Measurements from ENCODE around the gene SERPINH1.
"Not testable (repeated sequence)": the region's sequence is repeated elsewhere in the genome, so short reads cannot be mapped to it uniquely, and the experiment has no call there.

Gene SERPINH1

GRCh38 chr11:75574698-75575602 lies 12.9 kb downstream of the SERPINH1 start:
- no peak for DNase-seq (ENCODE audit: low read depth, low spot score)

DNA sequence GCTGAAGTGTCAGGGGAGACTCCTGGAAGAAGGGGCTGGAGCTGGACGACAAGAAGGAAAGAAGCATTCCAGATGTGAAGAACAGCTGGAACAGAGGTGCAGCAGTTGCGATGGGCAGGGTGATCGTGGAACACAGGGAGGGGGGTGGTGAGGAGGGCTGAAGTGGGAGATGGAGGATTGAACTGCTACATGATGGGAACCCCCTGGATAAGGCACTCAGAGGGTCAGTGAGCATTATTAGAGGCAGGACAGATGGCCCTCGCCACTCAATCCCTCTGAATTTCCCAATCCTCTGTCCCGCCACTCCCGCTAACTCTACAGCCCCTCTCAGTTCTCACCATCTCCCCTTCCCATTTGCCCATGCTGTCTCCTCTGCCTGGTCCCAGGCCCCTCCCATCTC lies 14.0 kb downstream of the SERPINH1 start:
- DNase-seq (ENCODE audit: low read depth, low spot score) = no peak

DNA sequence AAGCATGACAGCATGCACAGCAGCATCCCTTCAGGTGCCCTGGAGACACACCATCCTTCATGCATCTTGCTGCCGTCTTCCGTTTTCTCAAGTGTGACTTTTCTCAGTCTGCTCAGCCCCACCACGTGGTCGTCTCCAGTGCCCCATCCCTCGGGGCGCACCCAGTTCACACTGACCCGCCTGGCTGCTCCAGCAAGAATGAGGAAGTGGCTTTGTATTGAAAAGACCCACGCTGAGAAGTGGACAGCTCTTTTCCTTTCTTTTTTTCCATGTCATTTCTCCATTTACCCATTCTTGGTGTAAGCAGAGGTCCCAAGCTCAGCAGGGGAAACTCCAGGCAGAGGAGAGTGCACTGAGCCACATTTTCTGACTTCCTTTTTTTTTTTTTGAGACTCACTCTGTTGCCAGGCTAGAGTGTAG lies 14.5 kb downstream of the SERPINH1 start:
- no peak for DNase-seq (ENCODE audit: low read depth, low spot score)

GRCh38 chr11:75577207-75577606 lies 15.2 kb downstream of the SERPINH1 start:
- no peak for DNase-seq (ENCODE audit: low read depth, low spot score)

DNA sequence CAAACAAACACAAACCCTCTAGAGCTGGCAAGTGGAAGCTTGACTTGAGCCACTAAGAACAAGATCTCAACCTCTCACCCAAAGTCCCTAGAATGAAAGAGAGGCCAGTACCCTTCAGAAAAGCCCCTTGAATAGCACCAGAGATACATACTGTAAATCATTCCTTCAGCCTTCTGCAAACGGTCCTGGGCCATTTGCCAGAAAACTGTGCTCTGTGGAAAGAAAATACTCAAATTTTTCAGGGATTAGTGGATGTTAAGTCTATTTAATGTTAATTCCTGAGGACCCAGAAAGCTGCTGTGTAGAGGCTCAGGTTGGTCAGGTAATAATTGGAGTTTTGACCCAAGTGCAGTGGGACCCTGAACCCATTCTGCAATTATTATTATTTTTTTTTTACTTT lies 16.9 kb downstream of the SERPINH1 start:
- no peak for DNase-seq (ENCODE audit: low read depth, low spot score)

DNA sequence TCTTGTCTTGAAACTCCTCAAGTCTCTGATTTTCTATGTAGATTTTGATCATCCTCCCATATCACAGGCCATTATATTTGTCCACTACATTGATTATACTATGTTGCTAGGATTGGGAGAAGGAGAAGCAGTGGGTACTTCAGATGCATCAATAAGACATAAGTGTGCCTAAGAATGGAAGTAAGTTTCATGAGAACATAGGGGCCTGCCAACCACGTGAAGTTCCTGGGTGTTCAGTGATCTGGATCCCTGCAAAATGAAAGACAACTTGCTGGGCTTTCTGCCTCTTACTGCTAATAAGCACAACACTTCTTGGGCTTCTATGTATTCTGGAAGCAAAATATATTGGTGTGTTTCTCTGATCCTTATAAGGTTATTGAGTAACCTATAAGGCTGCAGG lies 17.8 kb downstream of the SERPINH1 start:
- no peak for DNase-seq (ENCODE audit: low read depth, low spot score)

DNA sequence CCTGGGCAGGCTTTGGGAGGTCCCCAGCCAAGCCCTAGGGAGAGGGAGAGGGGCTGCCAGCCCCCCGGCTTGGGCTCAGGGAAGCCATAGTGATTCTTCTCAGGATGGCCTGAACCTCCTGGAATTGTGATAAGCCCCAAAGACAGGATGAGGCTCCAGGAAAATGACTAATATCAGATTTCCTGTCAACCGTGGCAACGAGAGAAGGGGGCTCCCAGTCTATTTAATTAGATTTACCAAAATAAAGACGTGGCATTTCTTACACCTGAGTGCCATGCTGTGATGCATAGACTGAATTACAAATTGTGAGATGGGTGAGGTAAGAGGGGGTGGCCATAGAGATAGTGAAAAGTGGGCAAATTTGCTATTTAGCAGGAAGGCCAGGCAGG lies 20.4 kb downstream of the SERPINH1 start:
- no peak for DNase-seq (ENCODE audit: low read depth, low spot score)

- DNase-seq (ENCODE audit: low read depth, low spot score) = no peak
These were observed 21.1 kb downstream of the SERPINH1 start for GRCh38 chr11:75582895-75583717.

- no peak for DNase-seq (ENCODE audit: low read depth, low spot score)
These were observed 21.9 kb downstream of the SERPINH1 start for GRCh38 chr11:75583718-75584658.

- not testable (repeated sequence) for DNase-seq (ENCODE audit: low read depth, low spot score)
These were observed 22.7 kb downstream of the SERPINH1 start for GRCh38 chr11:75584659-75585292.

GRCh38 chr11:75585293-75585670 lies 23.2 kb downstream of the SERPINH1 start:
- no peak for DNase-seq (ENCODE audit: low read depth, low spot score)

DNA sequence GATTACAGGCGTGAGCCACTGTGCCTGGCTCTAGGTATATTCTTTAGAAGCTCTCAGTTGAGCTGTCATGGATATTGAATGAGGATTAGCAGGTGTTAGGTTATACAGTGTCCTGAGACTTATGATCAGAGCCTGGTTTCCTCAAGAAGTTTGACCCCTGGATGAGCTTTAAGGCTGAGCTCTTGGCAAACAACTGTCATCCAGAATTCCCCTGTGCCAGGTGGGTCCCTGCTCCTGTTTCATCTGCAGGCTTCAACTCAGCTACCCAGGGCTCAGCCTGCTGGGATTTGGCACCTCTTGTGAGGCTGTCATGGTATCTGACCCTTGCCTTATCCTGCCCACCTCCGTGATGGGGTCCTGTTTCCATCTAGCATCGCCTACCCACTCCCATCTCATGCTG lies 24.3 kb downstream of the SERPINH1 start:
- no peak for DNase-seq (ENCODE audit: low read depth, low spot score)

GRCh38 chr11:75588051-75588481 lies 26.0 kb downstream of the SERPINH1 start:
- no peak for DNase-seq (ENCODE audit: low read depth, low spot score)

- no peak for DNase-seq (ENCODE audit: low read depth, low spot score)
These were observed 27.0 kb downstream of the SERPINH1 start for GRCh38 chr11:75589051-75589450.

DNA sequence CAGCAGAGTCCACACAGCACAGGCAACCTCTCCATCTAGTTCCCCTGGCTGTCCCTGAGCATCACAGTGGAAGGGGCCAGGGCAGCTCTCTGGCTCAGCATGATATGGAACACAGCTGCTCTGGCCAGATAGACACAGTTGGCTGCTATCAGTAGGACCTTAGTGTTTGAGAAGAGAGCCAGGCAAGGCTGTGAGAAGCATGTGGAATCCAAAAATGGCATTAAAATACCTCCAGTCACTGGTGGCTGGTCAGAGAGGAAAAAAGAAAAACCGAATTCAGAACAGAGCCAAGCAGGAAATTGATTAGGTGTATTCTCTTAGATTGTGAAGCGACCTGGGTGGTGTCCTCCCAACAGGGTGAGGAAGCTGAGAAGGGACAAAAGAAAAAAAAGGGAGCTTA lies 27.9 kb downstream of the SERPINH1 start:
- DNase-seq (ENCODE audit: low read depth, low spot score) = no peak

DNA sequence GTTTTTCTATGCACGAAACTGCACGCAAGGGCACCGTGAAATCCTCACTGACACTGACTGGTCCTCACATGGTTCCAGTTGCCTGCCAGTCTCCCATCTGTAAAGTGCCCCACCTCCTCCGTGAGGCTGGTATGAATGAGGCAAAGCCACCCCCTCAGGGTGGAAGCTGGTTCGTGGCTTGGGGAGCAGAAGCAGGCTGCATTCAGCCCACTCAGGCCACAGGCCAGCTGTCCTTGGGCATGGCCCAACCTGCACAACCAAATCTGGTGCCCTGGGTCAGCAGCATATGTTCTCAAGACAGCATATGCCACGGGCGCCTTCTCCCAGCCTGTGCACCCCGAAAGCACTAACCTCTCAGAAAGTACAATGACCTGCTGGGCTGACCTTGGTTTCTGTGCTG lies 29.3 kb downstream of the SERPINH1 start:
- no peak for DNase-seq (ENCODE audit: low read depth, low spot score)

DNA sequence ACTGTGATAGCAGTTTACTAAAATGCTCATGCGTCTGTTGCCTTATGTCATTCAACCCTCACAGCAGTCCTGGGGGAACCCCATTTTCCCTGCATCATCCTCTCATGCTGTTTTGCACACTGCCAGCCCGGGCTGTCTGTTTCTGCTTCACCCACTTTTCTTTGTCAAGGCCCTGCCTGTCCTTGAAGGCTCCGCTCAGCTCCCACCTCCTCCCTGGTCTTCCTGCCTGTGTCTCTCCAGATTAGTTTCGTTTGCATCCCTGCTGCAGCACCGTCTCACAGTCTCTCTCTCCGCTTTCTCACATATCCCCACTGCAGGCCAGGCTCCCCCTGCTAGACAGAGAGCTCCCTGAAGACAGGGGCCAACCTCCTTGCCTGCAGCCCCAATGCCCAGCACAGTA lies 29.9 kb downstream of the SERPINH1 start:
- no peak for DNase-seq (ENCODE audit: low read depth, low spot score)

GRCh38 chr11:75592715-75593114 lies 30.7 kb downstream of the SERPINH1 start:
- no peak for DNase-seq (ENCODE audit: low read depth, low spot score)

DNA sequence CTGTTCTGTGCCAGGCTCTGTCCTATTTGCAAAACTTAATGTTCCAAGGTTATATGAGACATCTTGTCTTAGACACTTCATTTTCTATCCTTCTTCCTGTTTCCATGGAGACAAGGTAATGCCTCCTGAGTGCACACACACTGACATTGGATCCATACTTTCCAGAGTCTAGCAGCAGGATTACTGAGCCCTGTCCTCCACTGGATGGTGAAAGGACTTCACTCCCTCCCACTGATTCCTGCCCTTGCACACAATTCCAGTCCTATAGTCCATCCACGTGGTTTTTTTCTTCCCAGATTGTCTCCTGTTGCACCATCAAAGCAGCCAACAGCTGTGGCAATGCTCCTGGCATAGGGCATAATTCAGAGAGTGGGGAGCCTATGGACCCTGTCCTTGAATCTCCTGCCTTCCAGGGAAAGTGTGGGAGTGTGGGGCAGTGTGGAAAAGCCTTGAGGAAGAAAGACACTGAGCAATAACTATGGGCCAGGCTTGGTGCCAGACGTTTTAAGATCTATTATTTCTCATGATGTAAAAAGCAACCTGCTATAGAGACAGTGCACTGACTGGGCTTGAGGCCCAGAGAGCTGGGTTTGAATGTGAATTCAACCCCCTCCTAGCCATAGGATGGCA lies 31.3 kb downstream of the SERPINH1 start:
- DNase-seq (ENCODE audit: low read depth, low spot score) = no peak

DNA sequence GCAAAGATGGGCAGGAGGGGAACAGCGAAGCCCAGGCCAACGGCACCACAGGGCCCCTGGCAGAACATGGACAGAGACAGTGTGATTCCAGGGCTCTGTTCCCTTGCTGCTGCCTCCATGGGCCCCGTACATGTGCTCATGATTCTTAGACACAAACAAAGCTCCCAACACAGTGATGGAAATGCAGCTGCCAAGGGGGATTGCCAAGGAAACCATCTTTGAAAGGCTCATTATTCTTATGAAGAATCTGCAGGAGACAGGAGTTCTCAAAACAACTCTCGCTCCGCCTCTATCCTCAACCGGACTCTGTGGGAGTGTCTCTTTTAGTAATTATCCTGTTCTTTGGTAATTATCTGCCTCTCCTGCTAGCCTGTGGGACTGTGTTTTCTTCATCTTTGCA lies 32.2 kb downstream of the SERPINH1 start:
- DNase-seq (ENCODE audit: low read depth, low spot score) = no peak

- DNase-seq (ENCODE audit: low read depth, low spot score) = no peak
These were observed 33.4 kb downstream of the SERPINH1 start for GRCh38 chr11:75595429-75595828.

Measured in smooth muscle cell of the brain vasculature (primary cell).